Astrocyte (in vitro differentiated cells and primary cell): ENCODE results near the gene ZNF19. TPM values are rescaled to one million over a fixed set of nuclear protein-coding genes. Genes with fewer than 3 reads are reported as not detected.
A peak's percentile ranks its signal among the peaks of the same experiment; 100 is the strongest.

Experiments used
- DNase-seq: peaks from one replicate; pipeline ENCODE4 v3.0.0-alpha.2; 2010; ENCODE audit warnings: low read depth
- FAIRE-seq: peaks from 2 replicates; lab custom pipeline; 2011; peaks lifted over from hg19 to GRCh38; lab: Jason Lieb, UNC
- H2AFZ ChIP-seq: 2 replicates; pipeline ENCODE4 v1.6.0; 2012; ENCODE audit warnings: low read depth, low read length, inconsistent platforms
- H3K27ac ChIP-seq: 2 replicates; pipeline ENCODE4 v1.5.1; 2011; ENCODE audit warnings: low read depth, low read length, inconsistent platforms
- H3K27me3 ChIP-seq: 2 replicates; pipeline ENCODE4 v1.6.0; 2011; ENCODE audit warnings: low read length, inconsistent platforms; ENCODE audit not compliant: insufficient read depth
- H3K36me3 ChIP-seq: 2 replicates; pipeline ENCODE4 v1.5.1; 2011; ENCODE audit warnings: low read length, inconsistent platforms; ENCODE audit not compliant: insufficient read depth
- H3K4me1 ChIP-seq: 2 replicates; pipeline ENCODE4 v1.5.1; 2011; ENCODE audit warnings: low read length, inconsistent platforms; ENCODE audit not compliant: insufficient read depth
- H3K4me2 ChIP-seq: 2 replicates; pipeline ENCODE4 v1.6.0; 2012; ENCODE audit warnings: low read length, inconsistent platforms
- H3K4me3 ChIP-seq: 2 replicates; pipeline ENCODE4 v1.5.1; 2011; ENCODE audit warnings: low read depth, mild to moderate bottlenecking, low read length, inconsistent platforms; ENCODE audit not compliant: insufficient read depth
- H3K79me2 ChIP-seq: 2 replicates; pipeline ENCODE4 v1.6.0; 2012; ENCODE audit warnings: mild to moderate bottlenecking, low read length, inconsistent platforms; ENCODE audit not compliant: insufficient read depth
- H3K9ac ChIP-seq: 2 replicates; pipeline ENCODE4 v1.6.0; 2012; ENCODE audit warnings: mild to moderate bottlenecking, low read length, inconsistent platforms
- H3K9me3 ChIP-seq: 2 replicates; pipeline ENCODE4 v1.5.1; 2012; ENCODE audit warnings: low read depth, mild to moderate bottlenecking, low read length, inconsistent platforms; ENCODE audit not compliant: insufficient read depth
- H4K20me1 ChIP-seq: 2 replicates; pipeline ENCODE4 v1.6.0; 2012; ENCODE audit warnings: low read length, inconsistent platforms; ENCODE audit not compliant: insufficient read depth
- H3K27ac Mint-ChIP-seq: one replicate; pipeline ENCODE4 v1.8.0; 2021; ENCODE audit warnings: mild to moderate bottlenecking, mixed read lengths; ENCODE audit not compliant: unreplicated experiment
- H3K27me3 Mint-ChIP-seq: one replicate; pipeline ENCODE4 v1.8.0; 2021; ENCODE audit warnings: low read depth, mixed read lengths; ENCODE audit not compliant: unreplicated experiment
- H3K36me3 Mint-ChIP-seq: one replicate; pipeline ENCODE4 v1.8.0; 2021; ENCODE audit warnings: low read depth, mixed read lengths; ENCODE audit not compliant: unreplicated experiment
- H3K4me1 Mint-ChIP-seq: one replicate; pipeline ENCODE4 v1.8.0; 2021; ENCODE audit warnings: low read depth, mixed read lengths; ENCODE audit not compliant: unreplicated experiment
- H3K4me3 Mint-ChIP-seq: one replicate; pipeline ENCODE4 v1.8.0; 2021; ENCODE audit warnings: mild to moderate bottlenecking, moderate library complexity, mixed read lengths; ENCODE audit not compliant: unreplicated experiment
- H3K9me3 Mint-ChIP-seq: one replicate; pipeline ENCODE4 v1.8.0; 2021; ENCODE audit warnings: mild to moderate bottlenecking, mixed read lengths; ENCODE audit not compliant: unreplicated experiment
- EZH2 ChIP-seq: IDR thresholded peaks from 2 replicates; pipeline ENCODE4 v1.6.1; 2012; ENCODE audit warnings: mild to moderate bottlenecking, low read length, inconsistent platforms; ENCODE audit not compliant: insufficient read depth
- total RNA-seq: library from RNA; stranded (reverse); gene quantifications from 2 replicates; pipeline ENCODE4 v1.2.1, GENCODE V29; 2021
- TF ChIP-seq, protein P1 (sequence below): IDR thresholded peaks from 2 replicates; pipeline ENCODE4 v1.5.1; 2011; ENCODE audit warnings: low read depth, mild to moderate bottlenecking, inconsistent platforms, low read length, moderate library complexity; ENCODE audit not compliant: insufficient read depth

Gene ZNF19
- total RNA-seq, 1 donor from 2014 or later: 2.9 TPM

DNA sequence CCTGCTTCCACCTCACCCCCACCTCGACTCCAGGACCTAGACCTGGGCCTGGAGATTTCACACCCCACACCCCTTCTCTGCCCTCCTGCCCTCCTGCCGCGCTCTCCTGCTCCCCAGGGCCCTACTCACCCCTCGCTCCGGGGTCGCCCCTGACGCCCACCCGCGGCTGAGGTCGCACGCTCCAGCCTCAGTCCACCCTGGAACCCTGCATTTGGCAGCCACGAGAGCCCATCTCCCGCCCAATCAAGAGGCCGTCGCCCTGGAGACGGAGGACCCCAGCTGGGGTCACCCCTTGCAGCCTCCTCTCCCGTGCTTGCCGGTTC lies 63.4 kb downstream of the ZNF19 start:
- H3K27ac ChIP-seq: no peak overlapping the region
- no peak overlapping the region for H3K9ac ChIP-seq
- H3K4me2 ChIP-seq: peak overlapping the region; percentile 79
- peak overlapping the region; percentile 64 for H2AFZ ChIP-seq
- no peaks in the 10 kb centered on the region for H3K79me2 ChIP-seq
- Mint-ChIP-seq H3K4me1 (no peaks in the 10 kb centered on the region), H3K27ac (no peak overlapping the region), H3K36me3 (no peaks in the 10 kb centered on the region), H3K9me3 (peaks cover 1% of the 10 kb centered on the region), H3K4me3 (peak overlapping the region; percentile 85), H3K27me3 (peaks cover 38% of the 10 kb centered on the region)
- no peaks in the 10 kb centered on the region for H4K20me1 ChIP-seq
- H3K4me1 ChIP-seq: no peaks in the 10 kb centered on the region
- no peak for TF ChIP-seq EZH2
- TF ChIP-seq, protein P1, sequence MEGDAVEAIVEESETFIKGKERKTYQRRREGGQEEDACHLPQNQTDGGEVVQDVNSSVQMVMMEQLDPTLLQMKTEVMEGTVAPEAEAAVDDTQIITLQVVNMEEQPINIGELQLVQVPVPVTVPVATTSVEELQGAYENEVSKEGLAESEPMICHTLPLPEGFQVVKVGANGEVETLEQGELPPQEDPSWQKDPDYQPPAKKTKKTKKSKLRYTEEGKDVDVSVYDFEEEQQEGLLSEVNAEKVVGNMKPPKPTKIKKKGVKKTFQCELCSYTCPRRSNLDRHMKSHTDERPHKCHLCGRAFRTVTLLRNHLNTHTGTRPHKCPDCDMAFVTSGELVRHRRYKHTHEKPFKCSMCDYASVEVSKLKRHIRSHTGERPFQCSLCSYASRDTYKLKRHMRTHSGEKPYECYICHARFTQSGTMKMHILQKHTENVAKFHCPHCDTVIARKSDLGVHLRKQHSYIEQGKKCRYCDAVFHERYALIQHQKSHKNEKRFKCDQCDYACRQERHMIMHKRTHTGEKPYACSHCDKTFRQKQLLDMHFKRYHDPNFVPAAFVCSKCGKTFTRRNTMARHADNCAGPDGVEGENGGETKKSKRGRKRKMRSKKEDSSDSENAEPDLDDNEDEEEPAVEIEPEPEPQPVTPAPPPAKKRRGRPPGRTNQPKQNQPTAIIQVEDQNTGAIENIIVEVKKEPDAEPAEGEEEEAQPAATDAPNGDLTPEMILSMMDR: no peak
- DNase-seq: no peak
- H3K36me3 ChIP-seq: no peaks in the 10 kb centered on the region
- H3K9me3 ChIP-seq: no peaks in the 10 kb centered on the region
- H3K27me3 ChIP-seq: peaks cover 3% of the 10 kb centered on the region
- FAIRE-seq: no peak
- peak overlapping the region; percentile 53 for H3K4me3 ChIP-seq

DNA sequence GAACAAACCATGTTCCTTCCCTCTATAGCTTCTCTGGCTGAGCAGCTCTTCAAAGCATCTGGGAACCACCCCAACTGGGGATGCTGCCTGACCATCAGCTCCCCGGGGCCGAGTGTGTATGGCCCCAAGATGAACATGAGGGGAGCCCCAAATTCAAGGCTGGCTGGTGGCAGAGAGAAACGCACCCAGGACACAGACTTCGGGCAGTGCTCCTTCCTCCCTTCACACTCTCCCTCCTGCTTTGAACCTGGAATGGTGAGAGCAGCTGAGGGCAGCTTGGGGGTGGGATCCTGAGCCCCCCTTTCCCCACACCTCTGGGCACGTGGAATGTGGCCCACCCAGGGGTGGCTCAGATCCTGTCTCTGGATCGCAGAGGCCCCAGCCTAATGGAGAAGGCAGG lies 64.5 kb downstream of the ZNF19 start:
- H3K9ac ChIP-seq: no peak overlapping the region
- no peaks in the 10 kb centered on the region for H3K4me1 ChIP-seq
- no peaks in the 10 kb centered on the region for H3K36me3 Mint-ChIP-seq
- TF ChIP-seq, protein P1: no peak
- TF ChIP-seq EZH2: no peak
- no peaks in the 10 kb centered on the region for H3K9me3 ChIP-seq
- no peak for FAIRE-seq
- no peak overlapping the region for H3K4me3 ChIP-seq
- peaks cover 3% of the 10 kb centered on the region for H3K27me3 ChIP-seq
- no peak overlapping the region for H2AFZ ChIP-seq
- H3K4me2 ChIP-seq: no peak overlapping the region
- no peak overlapping the region for H3K4me3 Mint-ChIP-seq
- H3K79me2 ChIP-seq: no peaks in the 10 kb centered on the region
- H3K27me3 Mint-ChIP-seq: peaks cover 31% of the 10 kb centered on the region
- no peaks in the 10 kb centered on the region for H3K4me1 Mint-ChIP-seq
- H3K9me3 Mint-ChIP-seq: peaks cover 1% of the 10 kb centered on the region
- no peak for DNase-seq
- H3K36me3 ChIP-seq: no peaks in the 10 kb centered on the region
- no peak overlapping the region for H3K27ac Mint-ChIP-seq
- no peak overlapping the region for H3K27ac ChIP-seq
- H4K20me1 ChIP-seq: no peaks in the 10 kb centered on the region

DNA sequence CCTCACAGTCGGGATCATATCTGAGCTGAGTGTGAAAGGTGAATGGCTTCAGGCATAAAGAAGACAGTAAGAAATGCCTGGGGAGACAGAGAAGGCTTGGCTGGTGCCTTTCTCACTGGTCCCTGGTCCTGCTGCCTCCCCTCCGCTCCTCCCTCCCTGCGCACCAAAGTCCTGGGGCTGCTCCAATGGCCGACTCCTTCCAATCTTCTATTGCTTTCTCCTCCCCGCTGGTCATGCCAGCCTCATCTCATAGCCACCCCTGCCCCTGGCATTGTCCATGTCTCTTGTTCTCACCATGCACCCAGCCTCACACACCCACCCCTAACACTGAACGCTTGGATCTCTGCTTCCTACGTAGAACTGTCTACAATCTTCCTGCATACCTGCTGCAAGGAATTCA lies 65.3 kb downstream of the ZNF19 start:
- H3K27ac Mint-ChIP-seq: no peak overlapping the region
- H3K36me3 Mint-ChIP-seq: no peaks in the 10 kb centered on the region
- Histone ChIP-seq H3K27ac (no peak overlapping the region), H4K20me1 (no peaks in the 10 kb centered on the region), H3K9me3 (no peaks in the 10 kb centered on the region), H2AFZ (no peak overlapping the region), H3K27me3 (peaks cover 3% of the 10 kb centered on the region), H3K4me3 (no peak overlapping the region), H3K4me2 (no peak overlapping the region), H3K9ac (no peak overlapping the region), H3K79me2 (no peaks in the 10 kb centered on the region), H3K4me1 (no peaks in the 10 kb centered on the region), H3K36me3 (no peaks in the 10 kb centered on the region)
- peak overlapping the region; percentile 36 for H3K4me3 Mint-ChIP-seq
- peaks cover 1% of the 10 kb centered on the region for H3K9me3 Mint-ChIP-seq
- TF ChIP-seq EZH2: no peak
- TF ChIP-seq, protein P1: no peak
- peaks cover 31% of the 10 kb centered on the region for H3K27me3 Mint-ChIP-seq
- DNase-seq (no peak), FAIRE-seq (no peak)
- no peaks in the 10 kb centered on the region for H3K4me1 Mint-ChIP-seq

Other genes with a start within 250 kb of the ZNF19 start
- 16.0 TPM in 2 replicates for gene CMTR2, start 199.9 kb downstream of the ZNF19 start, total RNA-seq
- gene CALB2, start 130.6 kb downstream of the ZNF19 start, total RNA-seq: 4.2 TPM in 2 replicates
- not detected in 2 replicates for gene TLE7, start 47.3 kb downstream of the ZNF19 start, total RNA-seq
- gene ZNF23, start 27.1 kb downstream of the ZNF19 start, total RNA-seq: 10.9 and 12.4 TPM in 2 replicates
- 0.09 TPM in 1 of 2 replicates, not detected in the other for gene CHST4, start 37.1 kb upstream of the ZNF19 start, total RNA-seq
- not detected in 2 replicates for gene TAT, start 87.8 kb upstream of the ZNF19 start, total RNA-seq
- gene MARVELD3, start 136.9 kb upstream of the ZNF19 start, total RNA-seq: 0.89 and 1.4 TPM in 2 replicates
- gene PHLPP2, start 235.4 kb upstream of the ZNF19 start, total RNA-seq: 5.4 and 5.6 TPM in 2 replicates